HG03565 (cell line): ENCODE results near the gene MAML3.

Experiments used
- ATAC-seq: cut with Tn5 transposase; IDR thresholded peaks from one replicate; pipeline ENCODE4 v1.9.1; 2021; ENCODE audit warnings: mild to moderate bottlenecking, moderate library complexity; ENCODE audit not compliant: unreplicated experiment

The MAML3 gene

DNA sequence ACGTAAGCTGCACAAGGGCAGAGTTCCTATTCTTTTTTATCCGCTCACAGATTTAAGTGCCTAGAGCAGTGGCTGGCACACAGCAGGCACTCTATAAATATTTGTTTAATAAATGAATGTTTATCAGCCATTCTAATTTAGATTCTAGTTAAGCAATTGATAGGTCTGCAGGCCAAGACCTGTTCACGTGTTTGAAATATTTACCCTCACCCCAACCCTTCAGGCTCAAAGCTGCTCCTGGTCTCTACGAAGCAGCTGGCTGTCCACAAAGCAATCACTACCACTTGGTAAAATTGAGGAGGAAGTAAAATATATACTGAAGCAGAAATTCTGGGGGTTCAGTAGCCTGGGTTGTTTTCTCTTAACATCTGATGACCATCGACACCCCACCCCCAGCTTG, 330.2 kb downstream of the MAML3 start:
- ATAC-seq = no peak

- no peak for ATAC-seq
Observed at GRCh38 chr4:139823345-139823744, 330.6 kb downstream of the MAML3 start.

- no peak for ATAC-seq
Observed at GRCh38 chr4:139822391-139822790, 331.6 kb downstream of the MAML3 start.

DNA sequence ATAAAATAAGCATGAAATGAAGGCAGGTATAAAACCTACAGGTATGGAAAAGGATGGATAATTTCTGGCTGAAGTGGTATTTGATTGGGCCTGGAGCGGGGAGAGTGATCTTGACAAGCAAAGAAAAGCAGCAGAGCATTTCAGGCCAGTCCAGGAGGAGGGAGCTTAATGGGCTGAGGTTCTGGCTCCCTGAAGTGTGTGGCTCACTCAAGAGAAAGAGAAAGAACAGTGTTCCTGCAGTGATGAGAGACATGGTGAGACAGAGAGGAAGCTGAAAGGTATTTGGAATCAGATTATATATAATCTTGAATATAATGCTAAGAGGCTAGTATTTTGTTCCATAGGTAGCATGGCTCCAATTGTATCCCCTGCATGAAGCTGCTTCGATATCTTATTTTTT, 334.9 kb downstream of the MAML3 start:
- no peak for ATAC-seq

- ATAC-seq = no peak
Observed at GRCh38 chr4:139817657-139818452, 336.1 kb downstream of the MAML3 start.

GRCh38 chr4:139816856-139817255, 337.1 kb downstream of the MAML3 start:
- no peak for ATAC-seq

GRCh38 chr4:139815778-139816601, 338.0 kb downstream of the MAML3 start:
- no peak for ATAC-seq

DNA sequence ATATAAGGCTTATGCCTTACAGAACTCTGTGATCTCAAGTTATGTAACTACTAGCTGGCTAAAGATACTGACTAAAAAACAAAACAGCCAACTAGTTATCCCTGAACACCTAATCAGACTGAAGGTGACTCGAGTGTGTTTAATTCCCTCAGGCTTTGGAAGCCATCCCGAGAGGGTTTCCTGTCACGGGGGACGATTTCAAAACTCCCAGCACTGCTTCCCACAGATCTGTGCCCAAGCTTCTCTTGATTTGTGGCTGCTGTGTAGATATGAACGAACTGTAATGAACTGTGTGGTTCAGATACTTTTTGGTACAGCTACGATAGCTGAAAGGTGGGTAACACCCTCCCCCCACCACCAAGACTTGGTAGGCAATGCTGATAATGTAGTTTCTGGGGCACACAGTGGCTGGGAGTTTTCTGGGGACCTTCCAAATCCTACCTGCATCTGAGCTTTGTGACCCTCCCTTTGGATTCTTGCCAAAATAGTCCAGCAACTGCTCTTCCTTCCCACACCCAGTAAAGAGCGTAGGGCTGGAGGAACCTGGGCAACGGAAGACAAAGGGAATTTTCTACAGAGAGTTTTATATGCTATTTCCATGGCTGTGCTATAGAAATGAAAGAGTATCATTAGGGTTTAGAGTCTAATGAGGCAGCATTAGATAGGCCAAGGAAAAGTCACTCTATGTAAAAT, 339.5 kb downstream of the MAML3 start:
- no peak for ATAC-seq

GRCh38 chr4:139813881-139814280, 340.1 kb downstream of the MAML3 start:
- no peak for ATAC-seq

DNA sequence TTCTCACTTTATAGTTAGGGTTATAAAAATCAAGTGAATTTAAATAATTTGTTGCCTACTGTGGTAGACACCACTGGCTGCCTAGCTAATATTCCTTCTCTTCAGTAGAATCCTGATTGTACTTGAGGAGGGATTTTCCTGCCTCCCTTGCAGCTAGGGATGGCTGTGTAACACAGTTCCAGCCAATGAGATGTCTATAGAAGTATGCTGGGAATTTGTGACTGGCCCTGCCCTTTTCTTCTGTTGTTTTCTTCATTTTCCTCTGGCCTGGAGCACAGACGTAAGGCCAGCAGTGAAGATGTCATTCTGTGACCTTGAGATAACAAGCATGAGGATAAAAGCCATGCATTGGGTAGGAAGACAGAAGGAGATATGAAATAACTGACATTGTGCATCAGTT, 343.3 kb downstream of the MAML3 start:
- no peak for ATAC-seq

- ATAC-seq = no peak
Observed at GRCh38 chr4:139809757-139810140, 344.2 kb downstream of the MAML3 start.

DNA sequence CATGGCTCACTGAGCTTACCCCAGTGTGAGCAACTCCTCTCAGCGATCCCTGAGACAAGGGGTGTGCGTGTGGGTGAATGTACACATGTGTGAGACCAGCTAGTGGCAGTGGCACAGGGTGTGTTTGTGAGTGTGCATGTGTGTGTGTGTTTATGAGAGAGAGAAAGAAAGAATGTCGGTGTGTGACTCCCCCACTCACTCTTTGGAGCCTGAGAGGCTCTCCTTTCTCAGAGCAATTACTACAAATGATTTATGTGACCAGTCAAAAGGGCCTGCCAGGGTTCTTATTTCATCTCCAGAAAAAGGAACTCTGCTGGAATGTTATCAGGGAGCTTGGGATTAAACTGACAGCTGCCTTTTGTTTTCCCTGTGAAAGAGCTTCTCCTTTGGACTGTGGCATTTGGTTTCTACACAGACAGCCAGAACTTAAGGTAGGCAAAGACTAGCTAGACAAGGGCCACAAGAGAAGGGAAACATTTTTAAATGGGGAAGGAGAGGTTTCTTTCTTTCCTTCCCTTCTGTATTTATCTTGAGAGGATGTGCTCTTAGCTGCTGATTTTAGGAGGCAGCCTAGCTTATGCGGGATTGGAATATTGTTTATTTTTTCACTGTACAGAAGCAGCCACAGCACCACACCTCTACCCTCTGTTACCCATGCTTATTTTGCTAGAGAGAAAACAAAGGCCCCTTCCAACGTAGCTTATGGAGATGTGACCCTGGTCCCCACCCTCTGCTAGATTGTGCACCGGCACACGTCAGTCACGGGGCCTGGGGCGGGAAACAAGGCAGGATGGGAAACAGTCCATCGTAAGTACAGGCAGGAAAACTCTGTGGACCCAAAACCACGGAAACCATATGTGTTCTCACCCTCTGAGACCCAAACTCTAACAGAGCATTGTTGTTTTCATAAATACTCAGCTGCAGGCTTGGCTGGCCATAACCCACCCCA, 344.9 kb downstream of the MAML3 start:
- ATAC-seq = no peak

DNA sequence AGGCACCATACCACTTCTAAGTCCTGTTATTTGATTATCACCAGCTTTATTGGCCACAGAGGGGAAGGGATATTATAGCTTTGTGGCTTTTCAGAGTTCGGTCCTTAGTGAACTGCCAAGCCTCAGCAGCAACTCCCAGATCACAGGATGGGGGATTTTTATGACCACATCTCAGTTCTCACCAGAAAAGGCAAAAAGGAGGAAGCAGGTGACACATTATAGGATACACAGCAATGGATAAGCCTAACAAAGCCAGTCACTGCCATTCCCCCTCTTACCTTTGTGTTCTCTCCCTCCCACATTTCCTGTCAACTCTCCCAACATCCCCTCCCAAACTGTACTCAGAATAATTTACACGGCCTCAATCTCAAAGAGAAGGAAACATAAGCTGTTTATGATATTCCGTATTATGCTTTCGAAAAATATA, 345.6 kb downstream of the MAML3 start:
- no peak for ATAC-seq

GRCh38 chr4:139807483-139807882, 346.5 kb downstream of the MAML3 start:
- no peak for ATAC-seq

DNA sequence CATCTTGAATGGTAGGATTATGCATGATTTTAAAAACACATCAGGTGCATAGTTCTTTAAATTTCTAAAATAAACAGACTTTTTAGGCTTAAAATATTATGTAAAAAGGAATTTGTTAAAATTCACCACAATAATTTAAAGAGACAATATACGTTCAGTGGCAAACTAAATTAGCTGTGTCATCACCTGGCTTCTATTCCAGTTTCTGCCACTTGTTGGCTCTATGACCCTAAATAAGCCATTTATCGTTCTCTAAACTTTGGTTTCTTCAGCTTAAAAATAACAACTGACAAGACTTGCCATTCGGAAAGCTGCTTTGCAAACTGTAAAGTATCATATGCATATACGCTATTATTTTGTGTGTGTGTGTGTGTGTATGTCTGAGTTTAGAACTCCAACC, 347.1 kb downstream of the MAML3 start:
- no peak for ATAC-seq

- no peak for ATAC-seq
Observed at GRCh38 chr4:139802931-139803330, 351.1 kb downstream of the MAML3 start.

DNA sequence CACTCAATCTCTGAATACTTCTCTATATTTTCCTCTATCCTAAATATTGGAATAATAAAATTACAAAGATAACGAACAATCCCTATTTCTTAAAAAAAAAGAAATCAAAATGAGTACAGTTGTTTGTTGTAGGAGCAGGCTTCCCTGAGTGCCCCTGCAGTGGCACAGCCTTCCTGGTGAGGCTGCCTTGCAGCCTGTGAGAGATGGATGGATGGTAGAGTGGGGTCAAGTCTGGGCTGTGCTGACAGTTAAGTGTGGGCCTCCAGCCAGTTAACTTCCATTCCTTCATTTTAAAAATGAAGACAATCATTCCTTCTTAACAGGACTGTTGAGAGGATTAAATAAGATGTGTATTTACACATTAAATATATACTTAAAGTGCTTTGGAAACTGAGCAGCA, 351.5 kb downstream of the MAML3 start:
- no peak for ATAC-seq

DNA sequence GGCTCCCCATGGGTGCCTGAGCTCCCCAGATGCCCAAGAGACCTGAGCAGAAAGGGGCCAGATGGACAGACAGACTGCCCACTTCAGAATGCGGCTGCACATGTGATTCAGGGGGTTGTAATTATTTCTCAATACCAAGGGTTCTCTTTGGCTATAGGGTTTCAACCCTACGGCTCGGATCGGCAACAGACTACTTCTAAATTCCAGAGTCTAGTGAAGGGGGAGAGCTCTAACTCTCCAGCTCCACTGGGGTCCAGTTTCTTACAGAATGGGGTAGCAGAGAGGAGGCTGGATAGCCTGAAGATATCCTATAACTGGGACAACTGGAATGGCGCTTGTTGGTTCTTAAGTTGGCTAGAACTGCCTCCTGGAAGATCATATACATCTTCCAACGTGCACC, 352.1 kb downstream of the MAML3 start:
- ATAC-seq = no peak

DNA sequence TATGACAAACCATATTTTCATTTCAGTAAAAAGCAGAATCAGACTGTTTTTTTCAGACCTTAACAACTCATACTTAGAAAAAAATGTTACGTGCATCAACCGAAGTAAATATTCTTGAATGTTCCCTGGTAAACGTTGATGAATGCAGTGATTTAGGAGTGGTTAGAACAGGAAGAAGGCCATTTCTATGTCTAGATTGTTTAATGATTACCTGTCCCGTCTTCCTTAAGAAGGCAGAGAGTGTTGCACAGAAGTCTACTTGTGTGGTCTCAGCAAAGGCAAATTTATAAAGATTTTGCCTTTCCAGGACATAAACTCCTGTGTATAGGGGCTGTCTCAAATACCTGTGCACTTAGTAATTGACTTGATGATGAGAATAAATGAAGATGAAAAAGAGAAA, 353.9 kb downstream of the MAML3 start:
- no peak for ATAC-seq

GRCh38 chr4:139799615-139800014, 354.4 kb downstream of the MAML3 start:
- no peak for ATAC-seq

DNA sequence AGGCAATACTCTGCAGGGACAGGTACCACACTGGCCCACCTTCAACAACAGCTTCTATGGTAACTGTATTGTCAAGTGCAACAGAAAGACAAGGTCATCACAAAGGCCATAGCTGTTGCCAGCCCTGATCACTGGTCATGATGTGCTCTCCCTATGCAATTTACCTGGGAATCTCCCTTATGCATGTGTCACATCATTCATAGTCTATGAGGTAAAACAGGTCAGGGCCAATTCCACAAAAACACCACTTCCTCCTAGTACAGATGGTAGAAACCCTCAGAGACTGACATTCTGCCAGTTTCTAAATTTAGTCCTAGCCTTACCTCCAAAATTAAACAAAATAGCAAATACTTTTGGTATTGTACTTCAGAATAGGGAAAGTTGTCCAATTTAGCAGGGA, 355.5 kb downstream of the MAML3 start:
- no peak for ATAC-seq
